SK-N-MC (cell line): ENCODE data around the gene DLGAP1.
A peak's percentile ranks its signal among the peaks of the same experiment; 100 is the strongest.

ENCODE experiments used
- DNase-seq: peaks from one replicate; pipeline ENCODE4 v3.0.0-alpha.2; 2011; ENCODE audit warnings: low read depth, low spot score
- H3K27ac ChIP-seq: fragments of 200-600 bp; sonication (generic); 2 replicates; pipeline ENCODE4 v1.5.1; 2016; ENCODE audit warnings: mixed run types
- H3K36me3 ChIP-seq: fragments of 200-600 bp; sonication (generic); 2 replicates; pipeline ENCODE4 v1.6.1; 2017; ENCODE audit warnings: antibody characterized with exemption, low read length, mixed read lengths; ENCODE audit not compliant: insufficient read depth
- H3K4me3 ChIP-seq: fragments of 200-600 bp; sonication (generic); 2 replicates; pipeline ENCODE4 v1.5.1; 2016
- H3K9ac ChIP-seq: fragments of 200-600 bp; sonication (generic); 2 replicates; pipeline ENCODE4 v1.8.0; 2017; ENCODE audit warnings: mixed run types, mixed read lengths; ENCODE audit not compliant: insufficient read length
- H3K9me3 ChIP-seq: fragments of 200-600 bp; sonication (generic); 2 replicates; pipeline ENCODE4 v1.6.1; 2017; ENCODE audit warnings: low read depth, mild to moderate bottlenecking, antibody characterized with exemption, low read length, moderate library complexity, mixed read lengths
- EZH2 ChIP-seq: fragments of 200-600 bp; sonication (generic); IDR thresholded peaks from one replicate; pipeline ENCODE4 v1.6.1; 2017; ENCODE audit warnings: antibody characterized with exemption
- FOXP2 ChIP-seq: optimal IDR thresholded peaks from 2 replicates; pipeline ENCODE3; 2011; ENCODE audit warnings: mild to moderate bottlenecking, moderate library complexity; ENCODE audit not compliant: insufficient read depth; ENCODE audit errors: extremely low read length, control extremely low read depth
- POLR2AphosphoS5 ChIP-seq: IDR thresholded peaks from 2 replicates; pipeline ENCODE4 v1.6.1; 2012; ENCODE audit warnings: mild to moderate bottlenecking, low read depth, low read length, borderline replicate concordance

Gene DLGAP1

DNA sequence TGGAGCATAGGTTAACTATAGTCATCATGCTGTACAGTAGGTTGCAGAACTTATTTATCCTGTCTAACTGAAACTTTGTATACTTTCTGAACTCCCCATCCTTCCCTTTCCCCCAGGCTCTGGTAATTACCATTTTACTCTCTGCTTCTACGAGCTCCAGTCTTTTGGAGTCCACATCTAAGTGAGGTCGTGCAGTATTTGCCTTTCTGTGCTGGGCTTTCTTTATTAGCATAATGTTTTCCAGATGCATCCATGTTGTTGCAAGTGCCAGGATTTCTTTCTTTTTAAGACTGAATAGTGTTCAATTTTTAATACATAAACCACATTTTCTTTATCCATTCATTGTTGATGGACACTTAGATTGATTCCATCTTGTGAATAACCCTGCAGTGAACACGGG is 541.0 kb downstream of the DLGAP1 start:
- Histone ChIP-seq H3K9me3 (no peaks in the 10 kb centered on the region), H3K36me3 (no peaks in the 10 kb centered on the region), H3K9ac (no peak overlapping the region), H3K4me3 (peak overlapping the region; percentile 16; the same call in 1 of the 2 replicates), H3K27ac (no peak overlapping the region)
- peak; percentile 42 for DNase-seq
- TF ChIP-seq EZH2, result no peak
- TF ChIP-seq FOXP2, result no peak
- TF ChIP-seq POLR2AphosphoS5, result no peak

DNA sequence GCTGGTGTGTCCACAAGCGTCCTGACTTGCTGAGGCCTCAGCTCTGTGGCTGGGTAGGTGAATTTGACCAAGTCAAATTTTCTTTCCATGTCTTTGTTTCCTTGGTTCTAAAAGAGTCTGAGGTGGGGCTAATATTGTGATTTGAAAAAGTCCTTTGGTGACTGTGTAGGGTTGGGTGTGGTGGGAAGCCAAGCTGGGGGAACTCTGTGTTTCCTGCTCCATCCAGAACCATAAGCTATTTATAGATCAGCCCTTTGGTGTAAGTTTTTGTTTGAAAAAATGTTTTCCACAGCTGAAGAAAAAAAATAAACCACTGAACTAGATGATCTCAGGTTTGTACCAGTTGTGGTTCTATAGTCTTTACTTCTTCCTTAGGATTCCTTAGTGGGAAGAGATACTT is 542.4 kb downstream of the DLGAP1 start:
- no peaks in the 10 kb centered on the region for H3K9me3 ChIP-seq
- H3K4me3 ChIP-seq, result no peak overlapping the region
- H3K36me3 ChIP-seq, result no peaks in the 10 kb centered on the region
- no peak overlapping the region for H3K9ac ChIP-seq
- TF ChIP-seq FOXP2 (no peak), POLR2AphosphoS5 (no peak), EZH2 (no peak)
- no peak for DNase-seq
- no peak overlapping the region for H3K27ac ChIP-seq

DNA sequence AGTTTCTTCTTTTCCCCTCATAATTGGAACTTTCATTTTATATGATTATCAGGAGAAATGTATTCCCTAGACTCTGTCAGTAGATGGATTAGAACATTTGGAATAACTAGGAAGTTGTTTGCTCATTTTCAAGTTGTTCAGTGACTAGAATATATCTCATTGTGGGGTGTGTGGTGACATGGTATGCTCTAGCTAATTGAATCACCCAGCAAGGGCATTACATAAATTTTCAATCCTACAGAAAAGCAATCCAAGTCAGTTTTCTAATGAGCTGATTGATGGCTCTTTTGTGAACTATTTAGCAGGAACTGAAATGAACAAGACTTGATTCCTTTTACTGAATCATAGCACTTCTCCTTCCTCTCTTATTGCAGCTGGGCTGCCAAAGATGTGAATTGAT is 543.7 kb downstream of the DLGAP1 start:
- Histone ChIP-seq H3K27ac (no peak overlapping the region), H3K36me3 (no peaks in the 10 kb centered on the region), H3K9me3 (no peaks in the 10 kb centered on the region), H3K4me3 (no peak overlapping the region), H3K9ac (no peak overlapping the region)
- DNase-seq, result no peak
- no peak for TF ChIP-seq EZH2
- TF ChIP-seq POLR2AphosphoS5, result no peak
- TF ChIP-seq FOXP2, result no peak

DNA sequence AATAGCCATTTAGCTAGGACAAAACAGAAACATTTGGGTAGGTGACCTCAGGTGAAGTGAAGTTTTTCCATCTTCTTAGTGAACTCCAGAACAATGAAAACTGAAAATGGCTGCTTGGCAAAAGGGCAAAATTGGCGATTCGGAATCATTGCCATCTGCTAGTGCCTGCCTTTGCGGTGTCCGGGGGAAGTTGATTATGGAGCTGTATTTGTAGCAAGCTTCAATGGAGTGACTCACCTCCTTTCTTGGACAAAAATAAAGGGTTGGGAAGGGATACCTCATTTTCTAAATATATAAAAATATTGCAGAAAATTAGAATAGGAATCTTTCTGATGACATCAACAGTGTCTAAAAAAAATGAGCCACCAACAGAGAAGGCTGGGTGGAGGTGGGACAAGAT is 544.6 kb downstream of the DLGAP1 start:
- no peak overlapping the region for H3K4me3 ChIP-seq
- no peaks in the 10 kb centered on the region for H3K9me3 ChIP-seq
- H3K9ac ChIP-seq, result no peak overlapping the region
- no peak overlapping the region for H3K27ac ChIP-seq
- H3K36me3 ChIP-seq, result no peaks in the 10 kb centered on the region
- no peak for TF ChIP-seq FOXP2
- no peak for TF ChIP-seq EZH2
- TF ChIP-seq POLR2AphosphoS5, result no peak
- DNase-seq, result no peak

DNA sequence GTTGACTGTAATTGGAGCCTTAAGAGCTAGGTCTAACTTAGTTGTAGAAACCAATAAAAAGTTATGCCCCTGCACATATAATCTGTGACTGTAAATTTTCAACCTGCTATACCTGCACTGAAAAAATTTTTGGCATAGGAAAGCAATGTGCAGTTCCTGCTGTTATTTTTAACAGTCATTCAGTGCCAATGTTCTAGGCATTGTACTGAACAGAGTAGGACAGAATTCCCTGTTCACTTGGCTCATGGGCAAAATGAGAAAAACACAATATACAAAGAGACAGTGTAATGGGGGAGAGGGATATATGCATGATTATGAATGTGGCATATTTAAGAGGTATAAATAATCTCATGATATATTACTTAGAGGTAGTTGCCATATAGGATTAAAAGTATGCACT is 547.2 kb downstream of the DLGAP1 start:
- no peak overlapping the region for H3K9ac ChIP-seq
- H3K27ac ChIP-seq, result no peak overlapping the region
- DNase-seq, result no peak
- no peak overlapping the region for H3K4me3 ChIP-seq
- no peaks in the 10 kb centered on the region for H3K9me3 ChIP-seq
- no peak for TF ChIP-seq FOXP2
- TF ChIP-seq POLR2AphosphoS5, result no peak
- no peak for TF ChIP-seq EZH2
- no peaks in the 10 kb centered on the region for H3K36me3 ChIP-seq

DNA sequence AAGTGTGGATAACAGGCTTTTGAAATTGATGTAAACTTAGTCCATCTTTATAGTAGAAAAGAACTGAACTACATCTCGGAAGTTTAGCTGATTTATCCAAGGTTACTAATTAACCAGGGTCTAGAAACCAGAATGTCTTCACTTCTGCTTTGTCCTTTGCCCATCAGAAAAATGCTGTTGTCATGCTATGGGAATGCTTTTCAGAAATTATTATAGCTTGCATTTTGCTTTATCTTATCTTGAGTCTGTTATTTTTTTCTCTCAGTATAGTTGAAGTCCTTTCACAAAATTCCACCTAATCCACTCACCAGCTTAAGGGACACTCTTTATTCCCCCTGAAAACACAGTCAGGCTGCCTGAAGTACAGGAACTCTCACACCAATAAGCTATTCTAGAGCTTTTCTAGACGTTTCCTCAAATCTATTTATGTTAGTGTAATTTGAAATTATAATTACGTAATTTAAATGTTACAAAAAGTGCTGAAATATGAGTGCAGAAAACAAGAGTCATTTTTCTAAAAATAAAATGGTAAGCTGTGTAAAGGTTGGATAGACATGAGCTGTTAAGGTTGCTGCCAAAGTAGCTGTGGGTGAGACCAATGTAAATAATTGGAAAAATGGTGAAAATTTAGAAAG is 548.9 kb downstream of the DLGAP1 start:
- no peak for DNase-seq
- Histone ChIP-seq H3K4me3 (no peak overlapping the region), H3K9me3 (no peaks in the 10 kb centered on the region), H3K9ac (no peak overlapping the region), H3K27ac (no peak overlapping the region), H3K36me3 (no peaks in the 10 kb centered on the region)
- no peak for TF ChIP-seq EZH2
- no peak for TF ChIP-seq FOXP2
- no peak for TF ChIP-seq POLR2AphosphoS5

DNA sequence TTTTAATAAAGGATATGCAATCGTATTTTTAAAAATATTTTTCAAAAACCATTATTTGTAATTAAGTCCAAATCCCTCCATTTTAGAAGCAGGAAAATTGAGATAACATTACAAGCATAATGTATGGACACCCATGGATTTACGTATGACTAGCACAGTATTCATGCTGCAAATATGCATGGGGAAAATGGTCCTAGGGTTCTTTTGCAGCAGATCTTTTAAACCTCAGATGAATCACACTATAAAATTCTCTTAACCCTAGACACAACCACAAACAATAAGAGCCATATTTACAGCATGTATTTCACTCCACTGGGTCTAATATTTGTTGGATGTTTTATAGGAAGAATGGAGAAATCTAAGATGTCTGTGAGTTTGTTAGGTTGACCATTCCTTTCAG is 551.8 kb downstream of the DLGAP1 start:
- Histone ChIP-seq H3K9ac (no peak overlapping the region), H3K4me3 (no peak overlapping the region), H3K36me3 (no peaks in the 10 kb centered on the region), H3K27ac (no peak overlapping the region), H3K9me3 (no peaks in the 10 kb centered on the region)
- DNase-seq, result no peak
- TF ChIP-seq FOXP2 (no peak), EZH2 (no peak), POLR2AphosphoS5 (no peak)

DNA sequence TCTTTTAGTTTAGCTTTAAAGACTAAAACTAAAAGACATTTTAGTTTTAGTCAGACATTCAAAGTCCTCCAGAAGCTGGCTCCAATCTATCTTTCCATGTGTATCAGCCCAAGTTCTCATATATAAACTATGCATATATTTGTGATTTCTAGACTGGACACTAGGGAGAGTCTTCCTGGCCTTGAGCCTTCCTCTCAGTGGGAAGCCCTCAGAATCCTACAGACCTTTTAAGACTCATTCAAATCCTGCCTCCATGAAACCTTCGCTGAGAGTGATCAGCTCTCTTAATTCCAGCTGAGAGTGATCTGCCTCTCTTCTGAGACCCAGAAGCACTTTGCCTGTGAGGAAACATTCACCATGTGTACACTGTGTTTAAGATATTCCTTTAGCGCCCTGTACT is 552.4 kb downstream of the DLGAP1 start:
- Histone ChIP-seq H3K27ac (no peak overlapping the region), H3K36me3 (no peaks in the 10 kb centered on the region), H3K4me3 (no peak overlapping the region), H3K9ac (no peak overlapping the region), H3K9me3 (no peaks in the 10 kb centered on the region)
- DNase-seq, result no peak
- TF ChIP-seq POLR2AphosphoS5 (no peak), EZH2 (no peak), FOXP2 (no peak)

DNA sequence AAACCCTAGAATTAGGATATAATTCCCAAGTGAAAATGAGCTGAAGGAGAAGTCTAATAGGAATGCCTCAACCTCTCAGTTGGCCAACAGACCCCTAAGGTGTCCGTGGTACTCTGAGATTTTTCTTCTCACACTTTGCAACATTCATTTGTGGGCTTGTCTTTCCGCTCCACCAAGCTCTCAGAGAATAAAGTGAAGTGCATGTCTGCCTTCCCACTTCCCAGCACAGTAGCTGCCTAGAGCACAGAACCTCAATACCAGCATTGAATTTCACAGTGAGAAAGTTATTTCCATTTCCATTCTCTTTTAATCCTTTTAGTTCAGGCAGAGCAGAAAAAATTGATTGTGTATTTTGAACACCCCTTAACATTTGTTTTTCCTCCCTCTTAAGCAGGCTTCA is 553.3 kb downstream of the DLGAP1 start:
- H3K4me3 ChIP-seq, result no peak overlapping the region
- no peak overlapping the region for H3K27ac ChIP-seq
- no peaks in the 10 kb centered on the region for H3K36me3 ChIP-seq
- TF ChIP-seq FOXP2, result no peak
- no peak for TF ChIP-seq EZH2
- no peak for TF ChIP-seq POLR2AphosphoS5
- no peaks in the 10 kb centered on the region for H3K9me3 ChIP-seq
- DNase-seq, result no peak
- no peak overlapping the region for H3K9ac ChIP-seq
